ENCODE measurements around the gene LRTM1. TPM values are rescaled to one million over a fixed set of nuclear protein-coding genes. Genes with fewer than 3 reads are reported as not detected.

Gene LRTM1
- total RNA-seq, 1 donor from 2014 or later: not detected

GRCh38 chr3:54954022-54954421 lies 26.2 kb upstream of the LRTM1 start:
- Mint-ChIP-seq H3K4me1 (peaks cover 68% of the 10 kb centered on the region), H3K4me3 (no peak overlapping the region), H3K9me3 (no peaks in the 10 kb centered on the region), H3K27me3 (ENCODE audit: low read depth) (no peaks in the 10 kb centered on the region), H3K27ac (peak overlapping the region; percentile 65), H3K36me3 (no peaks in the 10 kb centered on the region)
- no peak for TF ChIP-seq CTCF (IDR thresholded peaks at IDR 0.05; ENCODE audit: unreplicated experiment)
- DNase-seq (ENCODE audit: low spot score in 2 of 2, unreplicated experiment in 2 of 2): no peak

- peak; percentile 46 to 73 for DNase-seq (ENCODE audit: low spot score in 2 of 2, unreplicated experiment in 2 of 2)
- Mint-ChIP-seq H3K9me3 (no peaks in the 10 kb centered on the region), H3K36me3 (no peaks in the 10 kb centered on the region), H3K4me3 (no peak overlapping the region), H3K27ac (peak overlapping the region; percentile 74), H3K4me1 (peaks cover 59% of the 10 kb centered on the region), H3K27me3 (ENCODE audit: low read depth) (no peaks in the 10 kb centered on the region)
- TF ChIP-seq CTCF (IDR thresholded peaks at IDR 0.05; ENCODE audit: unreplicated experiment): peak; percentile 37
Measured at GRCh38 chr3:54951405-54951804, 23.5 kb upstream of the LRTM1 start.

GRCh38 chr3:54950391-54951003 lies 22.6 kb upstream of the LRTM1 start:
- DNase-seq (ENCODE audit: low spot score in 2 of 2, unreplicated experiment in 2 of 2): no peak
- no peak overlapping the region for H3K4me3 Mint-ChIP-seq
- peak overlapping the region; percentile 85 for H3K27ac Mint-ChIP-seq
- TF ChIP-seq CTCF (IDR thresholded peaks at IDR 0.05; ENCODE audit: unreplicated experiment): no peak
- H3K27me3 Mint-ChIP-seq (ENCODE audit: low read depth): no peaks in the 10 kb centered on the region
- H3K4me1 Mint-ChIP-seq: peaks cover 50% of the 10 kb centered on the region
- H3K9me3 Mint-ChIP-seq: no peaks in the 10 kb centered on the region
- no peaks in the 10 kb centered on the region for H3K36me3 Mint-ChIP-seq

- DNase-seq (ENCODE audit: low spot score in 2 of 2, unreplicated experiment in 2 of 2): no peak
- peaks cover 50% of the 10 kb centered on the region for H3K4me1 Mint-ChIP-seq
- H3K4me3 Mint-ChIP-seq: no peak overlapping the region
- H3K27ac Mint-ChIP-seq: peak overlapping the region; percentile 85
- H3K9me3 Mint-ChIP-seq: no peaks in the 10 kb centered on the region
- TF ChIP-seq CTCF (IDR thresholded peaks at IDR 0.05; ENCODE audit: unreplicated experiment): no peak
- no peaks in the 10 kb centered on the region for H3K27me3 Mint-ChIP-seq (ENCODE audit: low read depth)
- no peaks in the 10 kb centered on the region for H3K36me3 Mint-ChIP-seq
Measured at GRCh38 chr3:54949491-54950044, 21.7 kb upstream of the LRTM1 start.

GRCh38 chr3:54941690-54942362 lies 14.0 kb upstream of the LRTM1 start:
- Mint-ChIP-seq H3K4me3 (no peak overlapping the region), H3K9me3 (no peaks in the 10 kb centered on the region), H3K4me1 (peaks cover 40% of the 10 kb centered on the region), H3K36me3 (no peaks in the 10 kb centered on the region), H3K27me3 (ENCODE audit: low read depth) (no peaks in the 10 kb centered on the region), H3K27ac (no peak overlapping the region)
- TF ChIP-seq CTCF (IDR thresholded peaks at IDR 0.05; ENCODE audit: unreplicated experiment): no peak
- no peak for DNase-seq (ENCODE audit: low spot score in 2 of 2, unreplicated experiment in 2 of 2)

Data from mesothelial cell of epicardium (in vitro differentiated cells).